NCI-H748 (cell line): ENCODE data around the gene GDF3.
"Not testable (repeated sequence)": the region's sequence is repeated elsewhere in the genome, so short reads cannot be mapped to it uniquely, and the experiment has no call there.

Source experiments
- DNase-seq: peaks from one replicate; lab custom pipeline; 2025; ENCODE audit not compliant: unreplicated experiment; lab: John Stamatoyannopoulos, UW

The GDF3 gene

GRCh38 chr12:7695566-7696197 is at the start of gene GDF3:
GDF3 (minus strand) TSS chr12:7695775; CDS start chr12:7695728, 47 bp downstream.
- DNase-seq = no peak

- DNase-seq = no peak
Observed at GRCh38 chr12:7732993-7733392, 37.4 kb upstream of the GDF3 start.

- DNase-seq = no peak
Observed at GRCh38 chr12:7731486-7731885, 35.9 kb upstream of the GDF3 start.

- DNase-seq = not testable (repeated sequence)
Observed at GRCh38 chr12:7730984-7731383, 35.4 kb upstream of the GDF3 start.

GRCh38 chr12:7729746-7730145 is 34.2 kb upstream of the GDF3 start:
- DNase-seq = no peak

GRCh38 chr12:7723926-7724325 is 28.4 kb upstream of the GDF3 start:
- DNase-seq = no peak

GRCh38 chr12:7719946-7720730 is 24.6 kb upstream of the GDF3 start:
- no peak for DNase-seq

- DNase-seq = no peak
Observed at GRCh38 chr12:7716381-7716780, 20.8 kb upstream of the GDF3 start.

- DNase-seq = no peak
Observed at GRCh38 chr12:7712841-7713442, 17.4 kb upstream of the GDF3 start.

GRCh38 chr12:7711133-7711532 is 15.6 kb upstream of the GDF3 start, which contains the start of gene DPPA3:
DPPA3 (plus strand) TSS chr12:7711433; CDS start chr12:7711571, 138 bp downstream.
- DNase-seq = no peak

- DNase-seq = no peak
Observed at GRCh38 chr12:7709969-7710675, 14.5 kb upstream of the GDF3 start.

- no peak for DNase-seq
Observed at GRCh38 chr12:7705846-7706245, 10.3 kb upstream of the GDF3 start.

GRCh38 chr12:7695237-7695560 is 376 bp downstream of the GDF3 start:
- DNase-seq = no peak

- no peak for DNase-seq
Observed at GRCh38 chr12:7694556-7695236, 879 bp downstream of the GDF3 start.

GRCh38 chr12:7693793-7694192 is 1.8 kb downstream of the GDF3 start:
- DNase-seq = no peak

GRCh38 chr12:7681535-7681934 is 14.0 kb downstream of the GDF3 start:
- DNase-seq = no peak

GRCh38 chr12:7679251-7680045 is 16.1 kb downstream of the GDF3 start:
- DNase-seq = no peak

- DNase-seq = no peak
Observed at GRCh38 chr12:7678744-7679143, 16.8 kb downstream of the GDF3 start.

- peak; percentile 1 for DNase-seq
Observed at GRCh38 chr12:7677432-7677888, 18.1 kb downstream of the GDF3 start.

GRCh38 chr12:7675455-7675854 is 20.1 kb downstream of the GDF3 start:
- not testable (repeated sequence) for DNase-seq
